Lower leg skin (tissue), 3 donors: Measurements from ENCODE around the gene OPN1MW3.

ENCODE experiments used
- POLR2A ChIP-seq, 2 donors: fragments of 450-650 bp; IDR thresholded peaks; one replicate each; pipeline ENCODE4 v1.6.1; 2016 to 2017; ENCODE audit warnings: antibody characterized with exemption in 2 of 2, mild to moderate bottlenecking in 1 of 2, moderate library complexity in 1 of 2
- TF ChIP-seq, protein P1 (sequence below), 3 donors: fragments of 450-650 bp; IDR thresholded peaks; one replicate each; pipeline ENCODE4 v1.5.1; 2016; ENCODE audit warnings: antibody characterized with exemption in 3 of 3, mild to moderate bottlenecking in 3 of 3, moderate library complexity in 2 of 3

DNA sequence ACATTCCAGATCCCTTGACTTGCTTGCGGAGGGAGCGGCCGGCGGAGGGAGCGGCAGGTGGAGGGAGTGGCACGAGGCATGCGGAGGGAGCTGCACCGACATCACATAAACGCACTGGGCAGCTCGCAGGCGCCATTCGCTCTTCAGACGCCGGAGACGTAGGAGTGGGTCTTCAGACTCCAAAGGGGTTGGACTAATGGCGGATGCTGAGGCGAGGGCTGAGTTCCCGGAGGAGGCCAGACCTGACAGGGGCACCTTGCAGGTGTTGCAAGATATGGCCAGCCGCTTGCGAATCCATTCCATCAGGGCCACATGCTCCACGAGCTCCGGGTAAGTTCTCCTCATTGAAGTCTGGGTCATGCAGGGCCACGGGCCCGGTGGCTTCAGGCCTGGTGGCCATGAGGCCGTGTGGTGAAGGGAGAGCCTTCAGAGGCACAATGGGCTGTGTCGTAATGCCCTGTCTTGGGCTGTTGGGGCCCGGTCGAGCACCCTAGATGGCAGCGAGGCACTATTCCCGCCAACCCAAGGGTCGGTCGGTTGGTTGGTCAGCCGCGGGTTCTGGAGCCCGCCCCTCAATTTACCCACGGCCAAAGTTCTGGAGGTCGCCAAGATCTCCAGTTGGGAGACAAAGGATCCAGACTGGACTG lies 38.4 kb downstream of the OPN1MW3 start, which contains the start of gene TKTL1:
- TF ChIP-seq POLR2A (IDR thresholded peaks at IDR 0.05): no peak
- TF ChIP-seq, protein P1, sequence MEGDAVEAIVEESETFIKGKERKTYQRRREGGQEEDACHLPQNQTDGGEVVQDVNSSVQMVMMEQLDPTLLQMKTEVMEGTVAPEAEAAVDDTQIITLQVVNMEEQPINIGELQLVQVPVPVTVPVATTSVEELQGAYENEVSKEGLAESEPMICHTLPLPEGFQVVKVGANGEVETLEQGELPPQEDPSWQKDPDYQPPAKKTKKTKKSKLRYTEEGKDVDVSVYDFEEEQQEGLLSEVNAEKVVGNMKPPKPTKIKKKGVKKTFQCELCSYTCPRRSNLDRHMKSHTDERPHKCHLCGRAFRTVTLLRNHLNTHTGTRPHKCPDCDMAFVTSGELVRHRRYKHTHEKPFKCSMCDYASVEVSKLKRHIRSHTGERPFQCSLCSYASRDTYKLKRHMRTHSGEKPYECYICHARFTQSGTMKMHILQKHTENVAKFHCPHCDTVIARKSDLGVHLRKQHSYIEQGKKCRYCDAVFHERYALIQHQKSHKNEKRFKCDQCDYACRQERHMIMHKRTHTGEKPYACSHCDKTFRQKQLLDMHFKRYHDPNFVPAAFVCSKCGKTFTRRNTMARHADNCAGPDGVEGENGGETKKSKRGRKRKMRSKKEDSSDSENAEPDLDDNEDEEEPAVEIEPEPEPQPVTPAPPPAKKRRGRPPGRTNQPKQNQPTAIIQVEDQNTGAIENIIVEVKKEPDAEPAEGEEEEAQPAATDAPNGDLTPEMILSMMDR (IDR thresholded peaks at IDR 0.05): no peak
